ENCODE results near the gene TBX10.
"Not testable (repeated sequence)": the region's sequence is repeated elsewhere in the genome, so short reads cannot be mapped to it uniquely, and the experiment has no call there.

The TBX10 gene

DNA sequence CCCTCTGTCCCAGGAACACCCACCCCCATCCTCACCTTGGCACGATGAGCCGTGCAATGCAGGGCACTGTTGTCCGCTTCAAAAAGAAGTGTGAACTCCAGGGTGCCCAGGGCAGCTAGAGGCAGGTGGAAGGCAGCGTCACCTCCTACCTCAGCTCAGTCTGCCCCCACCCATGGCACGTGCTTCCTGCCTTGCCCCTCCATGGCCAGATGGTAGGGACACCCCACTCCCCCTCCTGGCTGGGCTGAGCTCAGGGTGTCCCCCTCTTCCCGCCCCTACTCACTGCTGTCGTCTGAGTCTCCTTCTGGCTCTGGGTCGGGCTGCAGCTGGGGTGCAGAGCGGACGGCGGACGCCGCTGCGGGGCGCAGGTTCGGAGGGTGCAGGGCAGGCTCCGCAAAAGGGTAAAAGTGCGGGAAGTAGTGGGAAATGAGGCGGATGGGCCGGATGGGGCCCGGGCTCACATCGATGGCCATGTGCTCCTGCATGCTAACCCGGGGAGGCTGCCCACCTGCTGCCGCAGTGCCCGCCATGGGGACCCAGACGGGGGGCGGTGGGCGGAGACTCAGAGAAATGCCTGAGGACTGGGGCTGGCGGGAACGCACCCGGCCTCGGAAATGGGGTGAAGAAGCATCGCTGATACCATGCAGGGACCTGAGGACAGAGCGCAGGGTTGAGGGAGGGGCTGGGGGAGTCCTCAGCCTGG, 23.7 kb downstream of the TBX10 start:
- no peak for DNase-seq (ENCODE audit: low read depth)

DNA sequence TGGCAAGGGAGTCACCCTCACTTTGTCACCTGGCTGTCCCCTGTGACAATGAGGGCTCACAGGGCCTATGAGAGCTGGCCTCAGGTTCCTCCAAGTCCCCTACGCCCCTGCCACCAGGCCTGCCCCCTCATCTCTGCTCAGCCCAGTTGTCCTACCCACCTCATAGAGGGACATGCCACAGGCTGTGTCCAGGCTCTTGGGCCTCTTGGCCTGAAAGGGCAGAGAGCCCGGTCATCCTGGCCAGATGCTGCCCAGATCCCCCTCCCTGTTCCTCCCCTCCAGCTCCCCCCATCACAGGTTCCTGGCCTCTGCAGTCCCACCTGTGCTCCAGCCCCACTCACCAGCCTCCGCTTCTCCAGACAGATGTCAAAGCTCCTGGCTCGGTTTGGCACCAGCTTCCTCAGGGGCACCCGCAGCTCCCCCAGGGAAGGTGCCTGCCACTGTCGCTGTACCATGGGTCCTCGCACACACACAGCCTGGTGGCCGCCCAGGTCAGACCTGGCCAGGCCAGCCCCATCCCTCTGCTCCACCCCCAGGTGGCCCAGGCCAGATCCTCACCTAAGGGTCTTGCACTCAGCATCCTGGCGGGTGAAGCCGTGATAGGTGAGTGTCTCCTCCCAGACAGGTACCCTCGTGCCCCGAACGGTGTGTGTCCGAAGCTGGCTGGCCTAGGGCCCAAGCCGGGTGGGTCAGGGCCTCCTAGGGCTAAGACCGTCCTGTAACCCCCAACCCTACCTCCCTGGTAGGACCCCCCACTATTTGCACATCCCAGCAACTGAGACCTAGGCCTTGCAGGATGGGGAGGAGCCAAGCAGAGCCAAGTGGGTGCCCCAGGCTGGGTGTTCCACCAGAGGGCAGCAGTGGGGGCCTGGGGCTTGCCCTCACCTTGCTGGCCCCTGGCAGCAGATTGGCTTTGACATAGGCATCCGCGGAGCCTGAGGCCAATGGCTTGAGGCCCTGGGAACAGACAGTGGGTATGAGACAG, 24.5 kb downstream of the TBX10 start:
- no peak for DNase-seq (ENCODE audit: low read depth)

DNA sequence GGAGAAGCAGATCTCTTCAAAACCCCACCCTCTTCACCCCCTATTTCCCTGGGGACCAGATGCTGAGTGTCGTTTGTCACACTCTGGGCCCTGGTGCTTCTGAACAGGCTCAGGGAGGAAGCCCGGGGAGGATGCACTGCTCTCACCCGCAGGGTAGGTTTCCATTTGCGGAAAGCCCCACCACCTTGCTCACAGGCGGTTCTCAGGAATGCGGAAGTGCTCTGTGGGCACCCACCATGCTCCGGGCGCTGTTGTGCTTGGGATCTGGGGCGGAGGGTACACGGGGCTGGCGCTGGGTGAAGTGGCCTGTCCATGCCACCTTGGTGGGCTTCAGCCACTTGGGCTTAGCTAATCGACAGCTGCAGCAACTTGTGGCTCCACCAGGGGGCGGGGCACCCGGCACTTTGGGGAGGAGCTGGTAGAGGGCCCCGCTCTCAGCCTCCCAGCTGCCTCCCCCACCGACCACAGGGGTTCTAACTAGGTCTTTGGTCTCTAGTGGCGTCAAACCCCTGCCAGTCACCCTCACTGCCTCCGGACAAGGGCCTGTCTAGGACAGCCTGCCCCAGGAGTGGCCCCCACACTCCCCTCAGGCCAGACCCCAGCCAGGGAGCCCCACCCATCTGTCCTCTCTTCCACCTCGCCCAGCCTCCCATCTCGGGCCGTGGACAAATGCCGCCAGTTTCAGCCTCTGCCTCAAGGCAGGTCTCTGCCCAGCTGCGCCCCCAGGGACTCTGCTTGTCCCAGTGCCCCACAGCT, 25.4 kb downstream of the TBX10 start:
- DNase-seq (ENCODE audit: low read depth), result peak; percentile 6

DNA sequence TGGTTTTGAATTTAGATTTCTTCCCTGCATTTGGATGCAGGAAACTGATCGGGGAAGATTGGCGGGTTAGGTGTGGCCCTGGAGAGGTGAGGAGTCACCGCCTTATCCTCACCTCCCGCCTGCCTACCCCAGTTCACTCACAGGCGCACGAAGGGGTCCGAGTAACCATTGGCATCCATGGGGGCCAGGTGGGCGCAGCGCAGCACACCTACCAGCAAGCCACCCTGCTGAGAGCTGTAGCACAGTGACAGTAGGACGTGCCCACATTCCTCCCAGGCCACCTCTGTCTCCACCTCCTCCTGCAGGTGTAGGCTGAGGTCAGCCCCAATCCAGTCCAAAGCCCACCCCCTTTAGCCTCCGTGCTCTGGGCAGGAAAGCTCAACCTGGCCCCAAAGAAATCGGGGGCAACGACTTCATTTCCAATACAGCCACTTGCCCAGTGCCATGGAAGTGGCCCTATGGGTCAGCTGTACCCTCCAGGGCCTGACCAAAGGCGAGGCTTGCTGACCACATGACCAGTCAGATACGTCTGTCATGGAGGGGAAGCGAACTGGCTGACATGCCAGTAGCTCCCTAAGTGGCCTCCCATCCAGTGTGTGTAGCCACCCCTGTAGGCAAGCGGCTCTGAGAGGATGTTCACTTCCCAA, 26.1 kb downstream of the TBX10 start:
- no peak for DNase-seq (ENCODE audit: low read depth)

DNA sequence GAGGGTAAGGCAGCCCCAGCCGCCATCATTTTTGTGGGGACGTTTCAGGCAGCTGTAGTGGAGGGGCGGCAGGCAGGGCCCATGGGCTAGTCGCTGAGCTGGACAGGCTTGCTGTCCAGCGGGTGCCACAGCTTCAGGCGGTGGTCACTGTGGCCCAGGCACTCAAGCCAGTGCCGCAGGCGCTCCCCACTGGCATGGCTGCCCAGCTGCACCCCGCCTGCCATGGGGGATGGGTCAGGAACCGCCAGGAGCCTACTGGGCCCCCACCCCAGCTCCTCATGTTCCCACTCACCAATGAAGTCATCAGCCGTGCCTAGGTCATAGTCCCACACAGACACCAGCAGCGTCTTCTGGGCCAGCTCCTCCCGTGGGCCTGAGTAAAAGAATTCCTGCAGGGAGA, 26.8 kb downstream of the TBX10 start:
- no peak for DNase-seq (ENCODE audit: low read depth)

DNA sequence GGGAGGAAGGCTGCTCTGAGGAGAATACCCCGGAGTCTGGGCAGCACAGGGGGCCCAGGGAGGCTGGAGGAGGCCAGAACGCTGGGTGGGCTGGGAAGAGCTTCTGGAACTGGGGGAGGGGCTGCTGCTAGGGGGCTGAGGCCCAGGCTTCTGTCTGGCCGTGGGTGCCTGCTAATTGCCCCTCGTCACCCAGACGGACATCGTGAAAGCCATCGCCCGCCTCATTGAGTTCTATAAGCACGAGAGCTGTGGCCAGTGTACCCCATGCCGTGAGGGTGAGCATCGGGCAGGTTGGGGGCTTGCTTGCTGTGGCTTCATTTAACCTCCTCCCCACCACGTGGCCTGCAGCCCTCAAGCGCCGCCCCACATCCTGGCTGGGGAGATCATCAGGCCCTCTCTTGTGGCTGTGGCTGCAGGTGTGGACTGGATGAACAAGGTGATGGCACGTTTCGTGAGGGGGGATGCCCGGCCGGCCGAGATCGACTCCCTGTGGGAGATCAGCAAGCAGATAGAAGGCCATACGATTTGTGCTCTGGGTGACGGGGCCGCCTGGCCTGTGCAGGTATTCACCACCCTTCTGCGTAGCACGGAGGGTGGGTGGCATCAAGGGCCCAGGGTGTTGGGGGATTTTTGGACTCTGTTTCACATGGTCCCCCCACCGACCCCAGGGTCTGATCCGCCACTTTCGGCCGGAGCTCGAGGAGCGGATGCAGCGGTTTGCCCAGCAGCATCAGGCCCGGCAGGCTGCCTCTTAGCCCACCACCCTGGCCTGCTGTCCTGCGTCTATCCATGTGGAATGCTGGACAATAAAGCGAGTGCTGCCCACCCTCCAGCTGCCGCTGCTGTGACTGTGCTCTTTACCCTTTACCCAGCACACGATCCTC, 27.6 kb downstream of the TBX10 start:
- no peak for DNase-seq (ENCODE audit: low read depth)

DNA sequence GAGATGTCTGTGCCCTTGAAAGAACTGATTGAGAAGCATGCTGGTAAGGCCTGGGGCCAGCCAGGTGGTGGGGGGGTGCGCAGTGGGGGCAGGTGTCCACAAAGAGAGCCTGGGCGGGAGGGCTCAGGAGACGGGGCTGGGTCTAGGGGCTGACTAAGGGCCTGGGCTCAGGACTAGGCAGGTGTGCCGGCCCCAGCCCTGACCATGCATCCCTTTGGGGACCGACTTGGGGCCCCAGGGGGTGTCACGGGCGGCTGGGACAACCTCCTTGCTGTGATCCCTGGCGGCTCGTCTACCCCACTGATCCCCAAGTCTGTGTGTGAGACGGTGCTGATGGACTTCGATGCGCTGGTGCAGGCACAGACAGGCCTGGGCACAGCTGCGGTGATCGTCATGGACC, 28.4 kb downstream of the TBX10 start:
- no peak for DNase-seq (ENCODE audit: low read depth)

DNA sequence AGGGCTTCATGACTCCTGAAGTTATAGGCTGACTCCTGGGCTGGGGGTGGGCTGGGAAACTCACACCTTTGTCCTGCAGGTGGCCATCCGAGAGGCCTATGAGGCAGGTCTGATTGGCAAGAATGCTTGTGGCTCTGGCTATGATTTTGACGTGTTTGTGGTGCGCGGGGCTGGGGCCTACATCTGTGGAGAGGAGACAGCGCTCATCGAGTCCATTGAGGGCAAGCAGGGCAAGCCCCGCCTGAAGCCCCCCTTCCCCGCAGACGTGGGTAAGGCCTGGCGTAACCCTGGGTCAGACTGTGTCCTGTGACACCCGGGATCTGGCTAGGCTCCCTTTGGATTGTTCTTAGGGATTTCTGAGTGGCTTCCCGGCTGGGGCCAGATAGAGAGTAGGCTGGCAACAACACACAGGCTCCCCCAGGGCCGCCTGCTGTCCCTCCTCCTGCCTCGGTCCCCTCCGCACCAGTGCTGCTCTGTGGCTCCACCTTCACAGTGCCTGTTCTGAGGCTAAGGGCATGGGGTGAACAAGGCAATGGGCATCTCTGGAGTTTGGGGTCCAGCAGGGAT, 29.2 kb downstream of the TBX10 start:
- no peak for DNase-seq (ENCODE audit: low read depth)

DNA sequence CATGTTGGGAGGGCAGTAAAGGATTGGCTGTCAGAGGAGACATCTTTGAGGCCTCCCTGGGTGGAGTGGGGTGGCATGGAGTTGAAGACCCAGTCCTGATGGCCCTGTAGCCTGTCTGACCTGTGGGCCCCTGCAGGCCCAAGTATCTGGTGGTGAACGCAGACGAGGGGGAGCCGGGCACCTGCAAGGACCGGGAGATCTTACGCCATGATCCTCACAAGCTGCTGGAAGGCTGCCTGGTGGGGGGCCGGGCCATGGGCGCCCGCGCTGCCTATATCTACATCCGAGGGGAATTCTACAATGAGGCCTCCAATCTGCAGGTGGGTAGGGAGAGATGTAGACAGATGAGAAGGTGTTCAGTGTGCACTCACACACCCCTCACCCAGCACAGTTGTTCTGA, 30.2 kb downstream of the TBX10 start:
- DNase-seq (ENCODE audit: low read depth), result no peak

DNA sequence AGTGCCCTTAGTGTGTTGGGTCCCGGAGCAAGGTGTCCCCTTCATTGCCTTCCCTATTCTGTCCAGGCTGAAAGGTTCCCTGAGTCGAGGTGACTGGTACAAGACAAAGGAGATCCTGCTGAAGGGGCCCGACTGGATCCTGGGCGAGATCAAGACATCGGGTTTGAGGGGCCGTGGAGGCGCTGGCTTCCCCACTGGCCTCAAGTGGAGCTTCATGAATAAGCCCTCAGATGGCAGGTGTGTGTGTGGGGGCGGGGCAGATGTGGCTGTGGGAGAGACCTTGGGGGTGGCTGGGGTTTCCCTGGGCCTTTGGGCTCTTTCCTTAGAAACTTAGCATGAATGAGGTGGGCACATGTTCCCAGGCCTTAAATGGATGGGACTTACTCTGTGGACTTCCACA, 31.1 kb downstream of the TBX10 start:
- DNase-seq (ENCODE audit: low read depth), result no peak

DNA sequence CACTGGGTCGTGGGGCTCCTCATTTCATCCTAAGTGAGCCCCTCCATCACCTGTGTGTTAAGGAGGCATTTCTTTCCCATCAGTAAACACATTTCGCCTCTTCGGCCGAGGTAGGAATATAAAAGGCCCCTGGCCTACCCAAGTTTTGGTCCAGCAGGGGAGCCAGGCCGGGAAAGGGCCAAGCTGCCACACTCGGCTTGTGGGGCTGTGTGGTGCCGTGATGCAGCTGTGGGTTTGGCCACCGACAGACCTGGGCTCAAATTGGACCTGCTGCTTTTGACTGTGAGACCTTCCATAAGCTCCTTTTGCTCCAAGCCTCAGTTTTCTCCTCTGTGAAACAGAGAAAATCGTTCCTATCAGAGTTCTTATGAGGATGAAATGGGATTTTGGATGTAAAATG, 32.1 kb downstream of the TBX10 start:
- no peak for DNase-seq (ENCODE audit: low read depth)

DNA sequence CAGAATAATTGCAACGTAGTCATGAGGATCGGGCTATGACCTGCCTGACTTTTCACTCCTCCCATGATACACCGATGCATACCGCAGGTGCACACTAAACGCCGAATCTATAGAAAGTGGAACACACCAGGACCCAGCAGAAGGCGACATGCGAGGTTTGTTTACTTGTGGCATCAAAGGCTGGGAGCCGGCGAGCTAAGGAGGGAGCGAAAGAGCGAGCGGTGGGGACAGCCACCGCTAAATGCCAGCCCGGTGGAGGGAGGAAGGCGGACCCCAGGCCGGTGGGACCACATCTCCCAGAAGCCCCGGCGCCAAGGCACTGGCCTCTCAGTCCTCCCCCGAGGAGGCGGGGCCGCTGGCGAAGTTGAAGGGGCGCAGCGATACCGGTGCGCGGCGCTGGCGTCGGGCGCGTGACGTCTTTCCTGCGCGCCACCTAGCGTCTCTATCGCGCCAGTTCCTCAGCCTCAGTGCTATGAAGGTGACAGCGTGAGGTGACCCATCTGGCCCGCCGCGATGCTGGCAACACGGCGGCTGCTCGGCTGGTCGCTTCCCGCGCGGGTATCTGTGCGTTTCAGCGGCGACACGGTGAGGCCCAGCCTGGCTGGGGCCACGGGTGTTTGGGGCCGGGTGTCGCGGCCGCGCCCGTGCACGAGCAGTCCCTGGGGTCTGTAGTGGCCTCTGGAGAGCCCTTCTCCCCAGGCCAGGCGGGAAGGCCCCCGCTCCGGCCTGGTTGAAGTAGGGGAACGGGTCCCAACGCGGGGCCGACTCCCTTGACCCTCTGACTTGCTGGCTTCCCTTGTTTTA, 32.9 kb downstream of the TBX10 start, which contains the start of gene NDUFV1:
Gene NDUFV1 (plus strand): TSS at position 445 of the 804 bp plus-strand sequence. CDS start 69 bp downstream, at position 514.
- peak; percentile 74 for DNase-seq (ENCODE audit: low read depth)

DNA sequence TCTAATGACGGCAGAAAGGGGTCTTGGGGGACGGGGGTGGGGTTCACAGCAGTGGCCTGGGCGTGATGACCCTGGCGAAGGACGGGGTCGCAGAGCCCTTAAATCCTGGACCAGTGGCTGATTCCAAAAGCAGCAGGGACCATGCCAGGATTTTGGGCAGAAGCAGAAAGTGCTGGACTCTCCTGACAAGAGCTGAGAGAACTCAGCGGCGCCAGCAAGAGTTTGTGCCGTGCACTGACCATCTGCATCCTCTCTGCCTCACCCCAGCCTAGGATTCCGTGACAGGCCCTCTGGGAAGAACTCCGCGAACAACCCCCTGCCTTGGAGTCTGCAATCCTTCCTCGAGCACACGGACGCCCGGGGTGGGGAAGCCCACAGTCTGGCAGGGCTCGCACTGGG, 33.5 kb downstream of the TBX10 start:
- DNase-seq (ENCODE audit: low read depth), result no peak

DNA sequence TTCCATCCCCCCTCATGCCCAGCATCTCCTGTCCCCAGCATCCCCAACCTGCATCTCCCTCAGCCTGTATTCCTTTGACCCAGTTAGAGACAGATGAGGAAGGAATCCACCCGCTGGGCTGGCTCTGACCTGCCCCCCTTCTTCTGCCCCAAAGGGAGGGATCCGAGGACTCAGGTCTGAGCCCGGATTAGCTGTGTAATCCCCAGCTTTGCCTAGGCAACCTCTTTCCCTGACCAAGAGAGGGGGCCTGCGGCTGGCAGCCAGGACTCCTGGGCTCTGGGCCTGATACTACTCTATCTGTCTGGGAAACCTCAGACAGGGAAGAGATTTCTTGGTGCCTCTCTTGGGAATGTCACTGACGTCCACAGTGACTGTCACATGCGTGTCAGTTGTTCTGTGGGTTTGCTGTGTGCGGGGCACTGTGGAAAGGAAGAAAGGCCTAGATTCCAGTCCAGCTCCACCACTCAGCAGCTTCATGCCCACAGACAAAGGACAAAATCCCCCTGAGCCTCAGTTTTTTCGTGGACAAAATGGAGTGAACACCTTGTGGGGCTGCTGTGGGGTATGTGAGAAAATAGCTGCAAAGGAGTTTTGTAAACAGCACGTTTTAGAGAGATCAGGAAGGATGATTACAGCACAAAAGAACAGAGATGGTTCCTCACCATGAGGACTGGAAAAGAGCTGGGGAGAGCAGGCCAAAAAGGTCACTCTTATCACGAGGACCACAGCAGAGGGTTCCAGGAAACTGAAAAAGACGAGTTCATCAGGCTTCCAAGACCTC, 34.1 kb downstream of the TBX10 start:
- DNase-seq (ENCODE audit: low read depth), result no peak

DNA sequence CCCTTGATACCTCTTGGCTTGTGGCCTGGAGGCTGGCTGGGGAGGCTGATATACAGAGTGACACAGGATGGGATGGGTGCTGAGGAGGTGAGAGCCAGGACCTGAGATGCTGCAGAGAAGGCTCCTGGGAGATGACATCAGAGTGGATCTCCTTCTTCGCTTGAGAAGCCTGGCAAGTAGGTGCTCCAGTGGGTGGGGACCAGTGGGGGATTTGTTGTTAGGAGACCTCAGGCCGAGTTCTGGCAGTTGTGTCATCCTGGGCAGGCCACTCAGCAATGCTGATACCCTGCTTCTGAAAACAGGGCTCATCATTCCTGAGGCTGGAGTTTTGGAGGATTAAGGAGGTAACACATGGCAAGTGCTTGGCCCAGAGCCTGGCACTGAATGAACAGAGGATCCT, 34.7 kb downstream of the TBX10 start:
- DNase-seq (ENCODE audit: low read depth), result no peak

DNA sequence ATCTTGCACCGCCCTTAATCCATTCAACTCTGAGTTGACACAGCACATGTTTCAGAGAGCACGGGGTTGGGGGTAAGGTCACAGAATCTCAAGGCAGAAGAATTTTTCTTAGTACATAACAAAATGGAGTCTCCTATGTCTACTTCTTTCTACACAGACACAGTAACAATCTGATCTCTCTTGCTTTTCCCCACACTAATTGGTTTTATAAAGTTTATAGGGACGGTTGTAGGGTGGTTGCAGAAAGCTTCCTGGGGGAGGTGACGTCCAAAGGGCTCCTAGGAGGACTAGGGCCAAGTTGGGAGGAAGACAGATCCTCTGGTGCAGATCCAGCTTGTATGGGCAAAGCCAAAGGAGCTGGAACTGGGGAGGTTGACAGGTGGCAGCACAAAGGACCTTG, 35.4 kb downstream of the TBX10 start:
- DNase-seq (ENCODE audit: low read depth), result not testable (repeated sequence)

DNA sequence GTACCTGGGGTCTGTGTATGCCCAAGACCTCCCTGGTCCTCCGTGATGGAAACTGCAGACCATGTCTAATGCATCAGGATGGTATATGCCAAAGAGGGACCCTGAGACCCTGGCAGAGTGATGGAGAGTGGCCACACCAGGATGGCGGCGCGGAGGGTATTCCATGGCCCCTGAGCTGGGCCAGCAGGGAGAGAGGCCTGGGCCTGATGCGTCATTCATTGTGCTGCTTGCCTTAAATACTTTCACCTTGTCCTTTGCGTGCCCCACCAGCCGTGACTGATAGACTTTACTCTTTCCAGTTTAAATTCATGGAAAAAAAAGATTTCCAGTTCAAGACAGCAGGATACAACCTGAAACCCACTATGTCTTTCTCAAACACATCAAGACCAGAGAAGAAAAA, 38.5 kb downstream of the TBX10 start:
- no peak for DNase-seq (ENCODE audit: low read depth)

DNA sequence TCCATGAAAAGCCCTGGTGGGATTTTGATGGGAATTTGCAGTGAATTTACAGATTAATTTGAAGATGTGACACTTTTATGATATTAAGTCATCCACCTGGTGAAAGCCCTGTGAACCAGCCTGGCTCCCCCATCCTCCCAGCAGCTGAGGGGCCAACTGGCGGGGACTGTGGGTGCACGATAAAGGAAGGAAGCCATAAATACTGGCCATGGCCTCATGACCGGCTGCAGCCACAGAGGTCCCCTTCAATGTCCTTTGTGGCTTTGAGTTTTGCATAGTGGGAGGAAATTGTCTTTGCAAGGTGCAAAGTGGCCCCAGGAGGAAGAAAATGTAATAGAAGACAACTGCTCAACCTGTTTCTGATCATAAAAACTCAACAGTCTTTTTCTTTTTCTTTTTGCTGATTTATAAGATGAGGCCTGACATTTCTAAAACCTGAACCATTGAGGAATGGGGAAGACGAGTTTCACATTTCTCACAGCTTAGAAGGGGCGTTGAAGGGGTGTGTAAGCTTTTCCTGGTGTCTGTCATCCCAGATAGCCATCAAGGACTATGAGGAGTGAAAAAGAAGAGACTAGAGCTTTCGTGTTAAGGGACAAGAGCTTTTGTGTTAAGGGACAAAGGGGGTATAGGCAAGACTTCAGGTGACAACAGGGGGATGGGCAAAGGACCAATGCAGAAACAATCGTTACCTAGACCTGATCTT, 39.1 kb downstream of the TBX10 start:
- DNase-seq (ENCODE audit: low read depth), result no peak
